T-helper 1 cell treated with Interleukin-12 subunit alpha and Interleukin-12 subunit beta and Interleukin-4 antibody, amounts not matched to agents 30 μg/mL and 1 μg/mL, for 36 hours (primary cell): ENCODE measurements around the gene UNC5C.

ENCODE experiments used
- H3K27ac Mint-ChIP-seq: one replicate; pipeline ENCODE4 v1.8.0; 2021; ENCODE audit warnings: mild to moderate bottlenecking, mixed read lengths
- H3K27me3 Mint-ChIP-seq: one replicate; pipeline ENCODE4 v1.8.0; 2021; ENCODE audit warnings: low read depth, mixed read lengths
- H3K36me3 Mint-ChIP-seq: one replicate; pipeline ENCODE4 v1.8.0; 2021; ENCODE audit warnings: low read depth, mixed read lengths
- H3K4me1 Mint-ChIP-seq: one replicate; pipeline ENCODE4 v1.8.0; 2021; ENCODE audit warnings: low read depth, mixed read lengths
- H3K4me3 Mint-ChIP-seq: one replicate; pipeline ENCODE4 v1.8.0; 2021; ENCODE audit warnings: mild to moderate bottlenecking, moderate library complexity, mixed read lengths
- H3K9me3 Mint-ChIP-seq: one replicate; pipeline ENCODE4 v1.8.0; 2021; ENCODE audit warnings: mixed read lengths

UNC5C gene

DNA sequence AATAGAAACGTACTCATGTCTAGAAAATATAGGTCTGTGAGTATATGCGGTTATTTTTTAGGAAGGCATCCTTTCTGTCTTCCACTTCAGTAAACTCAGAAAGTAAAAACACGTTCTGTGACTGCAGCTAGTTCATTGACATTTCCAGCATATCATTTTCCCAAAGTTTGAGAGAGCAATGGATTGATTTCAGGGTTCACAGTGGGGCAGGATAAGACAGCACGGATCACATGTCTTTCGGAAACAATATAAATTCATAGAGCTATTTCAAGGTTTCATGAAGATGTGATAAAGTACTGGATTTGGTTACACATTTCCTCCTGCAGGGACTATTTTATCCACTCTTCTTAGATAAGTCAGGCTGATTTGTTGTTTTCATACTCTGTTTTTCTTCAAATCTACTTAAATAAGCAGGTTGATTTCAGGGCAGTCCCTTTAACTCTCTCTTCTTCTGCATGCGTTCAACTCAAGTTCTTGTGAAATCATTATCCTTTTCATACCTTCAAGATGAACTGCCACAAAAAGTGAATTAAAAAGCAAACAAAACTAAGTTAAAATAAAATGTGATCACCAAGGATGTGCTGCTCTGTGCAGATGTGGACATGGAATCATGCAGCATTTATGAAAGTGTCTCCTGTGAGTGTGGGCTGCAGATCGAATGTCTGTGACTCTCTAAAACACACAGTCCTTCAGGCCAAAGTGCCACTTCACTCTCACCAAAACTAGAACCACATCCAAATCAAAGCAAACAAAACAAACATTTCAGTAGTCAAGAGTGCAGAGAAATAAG is 187.7 kb downstream of the UNC5C start:
- Mint-ChIP-seq H3K4me3 (no peak overlapping the region), H3K9me3 (no peaks in the 10 kb centered on the region), H3K36me3 (no peaks in the 10 kb centered on the region), H3K4me1 (no peaks in the 10 kb centered on the region), H3K27me3 (no peaks in the 10 kb centered on the region), H3K27ac (no peak overlapping the region)

DNA sequence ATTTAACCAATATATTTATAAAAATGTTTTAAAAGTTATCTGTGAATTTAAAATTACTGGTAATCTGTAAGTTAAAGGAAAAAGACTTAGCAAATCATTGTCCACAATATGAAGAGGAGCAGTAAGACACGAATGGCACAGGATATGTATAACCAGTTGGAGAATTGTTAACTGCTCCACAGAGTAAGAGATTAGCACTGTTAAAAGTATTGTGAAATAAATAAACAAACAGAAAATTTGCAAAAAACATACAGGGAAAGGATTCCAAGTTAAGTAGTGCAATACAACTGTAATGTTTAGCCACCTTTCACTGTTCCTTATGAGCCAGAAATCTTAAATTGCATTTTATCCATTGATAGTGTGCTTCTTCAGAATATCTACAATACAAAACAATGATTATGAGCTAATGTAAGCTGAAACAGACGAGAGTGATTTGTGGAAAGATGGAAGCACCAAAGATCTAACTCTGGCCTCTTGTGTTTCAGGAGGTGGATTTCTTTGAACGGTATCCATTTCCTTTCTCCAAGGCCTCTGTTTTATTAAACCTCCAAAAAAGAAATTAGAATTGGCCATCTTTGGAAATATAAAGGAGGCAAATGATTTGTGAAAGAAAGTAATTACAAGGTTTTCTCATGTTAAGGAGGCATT is 188.4 kb downstream of the UNC5C start:
- Mint-ChIP-seq H3K4me3 (no peak overlapping the region), H3K4me1 (no peaks in the 10 kb centered on the region), H3K27ac (no peak overlapping the region), H3K9me3 (no peaks in the 10 kb centered on the region), H3K36me3 (no peaks in the 10 kb centered on the region), H3K27me3 (no peaks in the 10 kb centered on the region)

DNA sequence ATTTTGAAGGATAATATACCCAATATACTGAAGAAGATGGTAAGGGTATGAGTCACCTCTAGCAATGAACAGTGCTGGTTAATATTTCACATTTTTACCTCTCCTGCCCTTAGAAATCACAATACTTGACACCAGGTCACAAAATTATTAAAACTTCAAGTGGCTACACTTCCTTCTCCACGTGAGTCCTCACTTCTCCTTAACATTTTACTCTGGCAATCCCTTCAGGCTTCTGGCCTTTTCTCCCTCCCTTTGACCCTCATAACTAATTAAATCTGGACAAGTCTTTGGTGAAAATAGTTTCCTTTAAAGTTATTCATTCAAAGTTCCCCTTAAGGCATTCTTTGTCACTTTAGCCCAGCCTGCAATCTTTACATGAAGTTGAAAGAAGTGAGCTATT is 190.4 kb downstream of the UNC5C start:
- no peaks in the 10 kb centered on the region for H3K36me3 Mint-ChIP-seq
- H3K27ac Mint-ChIP-seq: no peak overlapping the region
- H3K9me3 Mint-ChIP-seq: no peaks in the 10 kb centered on the region
- H3K27me3 Mint-ChIP-seq: no peaks in the 10 kb centered on the region
- H3K4me3 Mint-ChIP-seq: no peak overlapping the region
- H3K4me1 Mint-ChIP-seq: no peaks in the 10 kb centered on the region

DNA sequence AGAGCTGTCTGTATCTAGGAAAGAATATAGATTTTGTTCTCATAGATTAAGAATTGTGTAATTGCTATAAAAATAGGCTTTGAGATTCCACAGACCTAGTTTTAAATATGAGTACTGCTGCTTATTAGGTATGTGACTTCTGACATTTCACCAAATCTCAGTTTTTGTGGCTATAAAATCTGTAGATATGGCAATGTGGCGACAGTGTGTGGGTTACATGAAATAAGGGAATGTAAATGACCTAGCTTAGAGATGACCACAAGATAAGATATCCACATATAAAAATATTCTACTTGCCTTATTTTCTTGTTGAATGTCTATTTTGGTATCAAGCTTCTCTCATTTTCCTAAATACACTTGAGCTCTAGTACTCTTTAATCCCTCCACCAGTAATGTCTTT is 193.8 kb downstream of the UNC5C start:
- no peaks in the 10 kb centered on the region for H3K9me3 Mint-ChIP-seq
- H3K4me3 Mint-ChIP-seq: no peak overlapping the region
- no peaks in the 10 kb centered on the region for H3K4me1 Mint-ChIP-seq
- no peaks in the 10 kb centered on the region for H3K27me3 Mint-ChIP-seq
- no peaks in the 10 kb centered on the region for H3K36me3 Mint-ChIP-seq
- H3K27ac Mint-ChIP-seq: no peak overlapping the region

DNA sequence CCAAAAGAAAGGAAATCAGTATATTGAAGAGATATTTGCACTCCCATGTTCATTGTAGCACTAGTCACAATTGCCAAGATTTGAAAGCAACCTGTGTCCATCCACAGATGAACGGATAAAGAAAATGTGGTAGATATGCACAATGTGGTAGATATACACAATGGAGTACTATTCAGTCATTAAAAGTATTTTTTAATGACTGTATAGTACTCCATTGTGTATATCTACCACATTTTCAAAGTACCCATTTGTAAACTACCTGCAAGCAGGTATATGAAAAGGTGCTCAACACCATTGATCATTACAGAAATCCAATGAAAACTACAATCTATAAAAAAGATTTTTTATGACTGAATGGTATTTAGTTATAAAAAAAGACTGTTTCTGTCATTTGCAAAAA is 200.4 kb downstream of the UNC5C start:
- Mint-ChIP-seq H3K4me1 (no peaks in the 10 kb centered on the region), H3K4me3 (no peak overlapping the region), H3K9me3 (peaks cover 9% of the 10 kb centered on the region), H3K36me3 (no peaks in the 10 kb centered on the region), H3K27me3 (no peaks in the 10 kb centered on the region), H3K27ac (no peak overlapping the region)

DNA sequence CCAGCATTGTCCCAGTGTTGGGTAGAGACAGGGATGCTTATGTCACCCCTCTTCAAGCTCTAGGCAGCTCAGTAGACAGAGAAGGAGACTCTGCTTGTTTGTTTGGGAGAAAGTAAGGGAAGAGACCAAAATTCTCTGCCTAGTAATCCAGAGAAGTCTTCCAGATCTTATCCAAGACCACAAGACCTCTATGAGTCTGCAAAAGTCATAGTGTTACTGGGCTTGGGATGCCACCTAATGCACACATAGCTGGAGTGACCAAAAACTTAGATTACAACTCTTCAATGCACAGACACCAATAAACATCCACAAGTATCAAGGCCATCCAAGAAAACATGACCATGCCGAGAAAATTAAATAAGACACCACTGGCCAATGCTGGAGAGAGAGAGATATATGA is 205.5 kb downstream of the UNC5C start:
- no peak overlapping the region for H3K4me3 Mint-ChIP-seq

DNA sequence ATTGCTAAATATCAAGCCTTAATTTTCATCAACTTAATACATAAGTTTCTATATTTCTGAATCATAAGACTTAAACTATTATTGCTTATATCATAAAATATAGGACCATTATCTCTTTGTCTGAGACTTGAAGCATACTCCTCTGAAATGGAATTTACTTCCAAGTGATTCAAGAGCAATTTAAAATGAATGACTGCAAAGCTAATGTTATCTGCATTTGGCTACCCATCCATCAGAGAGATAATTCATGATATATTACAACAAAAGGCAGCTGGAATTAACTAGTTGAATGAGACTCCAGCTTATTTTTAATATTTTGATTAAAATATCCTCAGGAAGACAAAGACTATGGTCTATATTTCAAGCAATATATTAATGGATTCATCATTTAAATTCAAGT is 208.6 kb downstream of the UNC5C start:
- Mint-ChIP-seq H3K4me3 (no peak overlapping the region), H3K4me1 (no peaks in the 10 kb centered on the region), H3K27me3 (no peaks in the 10 kb centered on the region), H3K36me3 (no peaks in the 10 kb centered on the region), H3K9me3 (peaks cover 7% of the 10 kb centered on the region), H3K27ac (no peak overlapping the region)

More for the DNA sequence above, 205.5 kb downstream of the UNC5C start:
- no peaks in the 10 kb centered on the region for H3K27me3 Mint-ChIP-seq
- no peak overlapping the region for H3K27ac Mint-ChIP-seq
- H3K9me3 Mint-ChIP-seq: peaks cover 13% of the 10 kb centered on the region
- no peaks in the 10 kb centered on the region for H3K4me1 Mint-ChIP-seq
- no peaks in the 10 kb centered on the region for H3K36me3 Mint-ChIP-seq

DNA sequence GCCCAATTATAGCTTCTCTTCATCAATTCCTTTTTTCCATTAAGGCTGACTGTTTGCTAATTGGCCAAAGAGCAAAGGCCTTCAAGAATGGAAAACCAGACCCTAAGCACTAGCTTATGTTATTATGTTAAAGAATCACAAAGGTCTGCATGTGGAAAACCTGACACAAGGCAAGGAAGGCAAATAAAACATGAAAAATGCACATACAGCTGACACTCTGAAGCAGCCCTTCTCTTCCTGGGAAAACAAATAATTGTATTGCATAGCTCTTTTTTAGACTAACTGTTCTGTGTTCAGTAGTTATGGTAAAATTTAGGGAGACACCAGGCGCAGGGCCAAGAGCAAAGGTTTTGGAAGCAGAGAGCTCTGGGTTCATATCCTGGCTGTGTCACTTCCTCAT is 223.1 kb downstream of the UNC5C start:
- Mint-ChIP-seq H3K4me3 (no peak overlapping the region), H3K4me1 (no peaks in the 10 kb centered on the region), H3K27ac (no peak overlapping the region), H3K36me3 (no peaks in the 10 kb centered on the region), H3K27me3 (no peaks in the 10 kb centered on the region), H3K9me3 (no peaks in the 10 kb centered on the region)

DNA sequence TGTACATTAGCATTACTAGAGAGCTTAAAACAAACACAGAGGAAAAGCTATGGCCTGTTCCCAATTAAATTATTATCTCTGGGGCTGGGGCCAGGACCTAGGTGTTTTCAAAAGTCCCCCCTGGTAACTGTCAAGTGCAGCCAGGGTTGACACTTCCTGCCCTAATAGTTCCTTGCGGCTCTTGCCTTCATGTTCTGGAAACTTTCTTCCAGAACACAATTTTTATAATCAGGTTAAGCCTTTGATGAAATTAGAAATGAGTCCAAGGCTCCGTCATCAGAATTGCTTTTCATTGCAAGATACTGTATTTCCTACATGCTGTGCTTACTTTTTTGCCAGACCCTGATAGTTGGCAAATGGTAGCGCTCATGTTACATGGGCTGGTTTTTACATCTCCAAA is 229.6 kb downstream of the UNC5C start:
- H3K9me3 Mint-ChIP-seq: no peaks in the 10 kb centered on the region
- H3K27ac Mint-ChIP-seq: no peak overlapping the region
- no peaks in the 10 kb centered on the region for H3K27me3 Mint-ChIP-seq
- H3K36me3 Mint-ChIP-seq: no peaks in the 10 kb centered on the region
- H3K4me3 Mint-ChIP-seq: no peak overlapping the region
- no peaks in the 10 kb centered on the region for H3K4me1 Mint-ChIP-seq

DNA sequence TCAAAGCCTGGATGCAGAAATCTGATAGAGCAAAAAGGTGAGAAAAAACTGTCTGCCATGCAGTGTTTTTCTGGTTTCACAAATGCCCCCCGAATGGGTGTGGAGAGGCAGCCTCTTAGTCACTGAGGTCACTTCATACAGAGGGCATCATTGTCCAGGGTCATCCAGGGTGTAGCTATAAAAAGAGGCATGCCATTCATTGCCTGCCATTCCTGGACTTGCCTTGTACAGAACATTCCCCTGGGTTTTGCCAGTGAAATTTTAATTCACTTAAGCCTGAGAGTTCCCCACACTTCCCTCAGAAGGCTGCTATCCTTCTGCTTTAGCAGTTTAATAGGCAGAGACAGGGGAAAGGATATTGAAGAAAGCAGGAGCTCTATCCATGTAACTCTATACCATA is 230.3 kb downstream of the UNC5C start:
- Mint-ChIP-seq H3K9me3 (no peaks in the 10 kb centered on the region), H3K36me3 (no peaks in the 10 kb centered on the region), H3K27me3 (no peaks in the 10 kb centered on the region), H3K4me1 (no peaks in the 10 kb centered on the region), H3K4me3 (no peak overlapping the region), H3K27ac (no peak overlapping the region)

DNA sequence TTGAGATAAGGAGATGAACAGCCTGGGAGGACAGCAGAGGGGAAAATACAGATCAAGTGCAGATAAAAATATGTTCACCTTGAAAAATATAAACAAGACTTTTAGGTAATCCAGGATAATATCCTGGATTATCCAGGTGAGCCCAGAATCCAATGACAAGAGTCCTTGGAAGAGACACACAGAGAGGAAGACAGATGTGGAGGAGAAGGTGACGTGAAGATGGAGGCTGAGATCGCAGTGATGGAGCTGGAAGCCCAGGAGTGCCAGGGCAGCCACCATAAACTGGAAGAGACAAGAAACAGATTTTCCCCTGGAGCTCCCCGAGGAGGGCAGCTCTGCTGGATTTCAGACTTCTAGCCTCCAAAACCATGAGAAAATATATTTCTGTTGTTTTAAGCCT is 230.7 kb downstream of the UNC5C start:
- Mint-ChIP-seq H3K4me1 (no peaks in the 10 kb centered on the region), H3K9me3 (no peaks in the 10 kb centered on the region), H3K36me3 (no peaks in the 10 kb centered on the region), H3K27ac (no peak overlapping the region), H3K4me3 (no peak overlapping the region), H3K27me3 (no peaks in the 10 kb centered on the region)

DNA sequence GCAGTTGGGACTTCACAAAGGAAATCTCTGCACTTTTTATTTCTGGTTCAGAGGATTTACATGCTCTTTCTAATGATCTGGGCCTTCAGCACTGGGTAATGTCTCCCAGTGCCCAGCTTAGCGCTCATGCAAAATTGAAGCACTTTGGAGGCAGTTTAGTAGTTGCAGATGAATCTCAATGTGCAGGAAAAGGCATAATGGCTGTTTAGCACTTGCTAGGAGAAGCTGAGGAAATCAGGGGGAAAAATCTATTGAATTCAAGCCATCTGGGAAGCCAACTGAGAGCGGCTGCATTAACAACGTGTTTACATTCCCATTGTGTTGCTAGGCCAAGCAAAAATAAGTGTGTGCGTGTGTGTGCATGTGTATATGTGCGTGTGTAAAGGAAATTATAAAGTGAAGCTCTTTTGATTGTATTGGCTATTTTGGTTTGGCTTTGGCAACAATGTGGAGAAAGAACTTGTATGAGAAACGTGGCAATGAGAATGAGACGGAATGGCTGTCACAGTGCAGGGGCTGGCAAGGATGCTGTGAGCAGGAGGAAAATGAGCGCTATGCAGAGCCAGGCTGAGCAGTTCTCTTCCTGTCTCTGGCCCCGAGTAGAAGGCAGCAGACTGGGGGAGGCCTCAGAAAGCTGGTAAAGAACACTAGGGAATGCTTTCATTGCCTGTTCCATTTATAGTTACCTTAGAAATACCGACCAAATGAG is 231.5 kb downstream of the UNC5C start:
- no peak overlapping the region for H3K4me3 Mint-ChIP-seq

DNA sequence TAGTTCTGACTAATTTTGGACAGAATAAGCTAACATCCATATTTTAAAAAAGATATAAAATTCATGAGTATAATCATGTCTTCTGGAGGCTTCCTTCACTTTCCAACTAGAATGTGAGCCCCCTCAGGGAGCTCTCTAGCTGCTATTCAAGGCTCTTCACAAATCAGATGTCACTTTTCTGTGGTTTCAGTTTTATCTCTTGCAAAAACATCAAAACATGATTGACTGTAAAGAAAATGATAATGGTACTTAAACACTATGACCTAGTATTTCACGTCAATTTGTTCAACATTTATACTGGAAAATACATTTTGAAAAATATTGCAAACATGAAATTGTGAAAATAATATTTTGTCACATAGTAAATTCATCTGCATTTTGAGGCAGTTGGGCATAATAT is 234.2 kb downstream of the UNC5C start:
- Mint-ChIP-seq H3K4me3 (no peak overlapping the region), H3K9me3 (no peaks in the 10 kb centered on the region), H3K27me3 (no peaks in the 10 kb centered on the region), H3K27ac (no peak overlapping the region), H3K4me1 (no peaks in the 10 kb centered on the region), H3K36me3 (no peaks in the 10 kb centered on the region)

More for the DNA sequence above, 231.5 kb downstream of the UNC5C start:
- H3K9me3 Mint-ChIP-seq: no peaks in the 10 kb centered on the region
- H3K4me1 Mint-ChIP-seq: no peaks in the 10 kb centered on the region
- H3K27me3 Mint-ChIP-seq: no peaks in the 10 kb centered on the region
- no peak overlapping the region for H3K27ac Mint-ChIP-seq
- no peaks in the 10 kb centered on the region for H3K36me3 Mint-ChIP-seq

DNA sequence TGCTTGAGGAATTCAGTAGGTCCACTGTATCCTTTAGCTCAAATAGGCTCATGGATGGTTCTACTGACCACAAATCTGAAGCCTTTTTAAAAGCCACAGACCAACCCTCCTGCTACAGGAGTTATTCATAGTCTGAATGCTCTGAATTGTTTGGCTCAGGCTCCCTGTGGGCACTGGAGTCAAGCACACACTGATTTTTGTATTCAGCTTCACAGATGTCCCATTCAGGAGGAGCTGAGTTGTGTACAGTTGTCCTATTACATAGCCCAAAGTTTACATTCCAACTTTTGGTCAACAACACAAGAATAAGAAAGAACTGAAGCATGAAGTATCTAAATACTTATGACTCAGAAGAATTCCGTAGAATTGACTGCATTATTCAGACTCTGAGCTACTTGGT is 243.9 kb downstream of the UNC5C start:
- Mint-ChIP-seq H3K4me1 (no peaks in the 10 kb centered on the region), H3K27me3 (no peaks in the 10 kb centered on the region), H3K4me3 (no peak overlapping the region), H3K9me3 (no peaks in the 10 kb centered on the region), H3K27ac (no peak overlapping the region), H3K36me3 (no peaks in the 10 kb centered on the region)

DNA sequence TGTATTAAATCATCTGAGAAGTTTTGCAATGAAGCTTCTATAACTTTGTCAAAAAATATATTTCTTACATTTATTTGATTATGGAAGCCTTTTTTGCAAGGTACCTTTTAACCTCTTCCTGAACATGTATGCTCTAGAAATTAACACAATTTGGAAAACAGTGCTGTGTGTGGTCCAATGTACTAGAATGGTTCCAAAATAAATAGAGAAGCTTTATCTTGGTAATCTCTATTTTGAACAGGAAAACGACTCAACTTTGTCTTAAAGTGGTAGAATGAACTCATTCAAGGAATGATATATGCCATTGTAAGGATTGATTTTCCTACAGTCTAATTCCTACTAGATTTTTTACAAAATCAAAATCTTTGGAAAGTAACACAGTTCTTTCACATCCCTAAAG is 248.5 kb downstream of the UNC5C start:
- no peaks in the 10 kb centered on the region for H3K4me1 Mint-ChIP-seq
- H3K27me3 Mint-ChIP-seq: no peaks in the 10 kb centered on the region
- H3K9me3 Mint-ChIP-seq: peaks cover 8% of the 10 kb centered on the region
- H3K27ac Mint-ChIP-seq: no peak overlapping the region
- H3K36me3 Mint-ChIP-seq: no peaks in the 10 kb centered on the region
- no peak overlapping the region for H3K4me3 Mint-ChIP-seq
